Left renal cortex interstitium (tissue), 4 donors: Measurements from ENCODE around the gene PABPC1L. TPM values are rescaled to one million over a fixed set of nuclear protein-coding genes. Genes with fewer than 3 reads are reported as not detected.
"Not testable (repeated sequence)": the region's sequence is repeated elsewhere in the genome, so short reads cannot be mapped to it uniquely, and the experiment has no call there.

Experiments
- DNase-seq, 4 donors: peaks; one replicate each; pipeline ENCODE4 v3.0.0-alpha.2; 2013; ENCODE audit warnings: low read depth in 4 of 4, low spot score in 2 of 4, missing footprints in 1 of 4
- polyA plus RNA-seq, 4 donors: library from polyadenylated mRNA; unstranded; fragments of 120-200 nt; gene quantifications; one replicate each; pipeline ENCODE4 v1.2.1, GENCODE V29; 2013; ENCODE audit not compliant: insufficient read length in 4 of 4

The PABPC1L gene
- polyA plus RNA-seq = 100 to 1,000 TPM in 1 of 4 donors, 10 to 100 TPM in 3; 25.2 to 104 (median 49.4) TPM

DNA sequence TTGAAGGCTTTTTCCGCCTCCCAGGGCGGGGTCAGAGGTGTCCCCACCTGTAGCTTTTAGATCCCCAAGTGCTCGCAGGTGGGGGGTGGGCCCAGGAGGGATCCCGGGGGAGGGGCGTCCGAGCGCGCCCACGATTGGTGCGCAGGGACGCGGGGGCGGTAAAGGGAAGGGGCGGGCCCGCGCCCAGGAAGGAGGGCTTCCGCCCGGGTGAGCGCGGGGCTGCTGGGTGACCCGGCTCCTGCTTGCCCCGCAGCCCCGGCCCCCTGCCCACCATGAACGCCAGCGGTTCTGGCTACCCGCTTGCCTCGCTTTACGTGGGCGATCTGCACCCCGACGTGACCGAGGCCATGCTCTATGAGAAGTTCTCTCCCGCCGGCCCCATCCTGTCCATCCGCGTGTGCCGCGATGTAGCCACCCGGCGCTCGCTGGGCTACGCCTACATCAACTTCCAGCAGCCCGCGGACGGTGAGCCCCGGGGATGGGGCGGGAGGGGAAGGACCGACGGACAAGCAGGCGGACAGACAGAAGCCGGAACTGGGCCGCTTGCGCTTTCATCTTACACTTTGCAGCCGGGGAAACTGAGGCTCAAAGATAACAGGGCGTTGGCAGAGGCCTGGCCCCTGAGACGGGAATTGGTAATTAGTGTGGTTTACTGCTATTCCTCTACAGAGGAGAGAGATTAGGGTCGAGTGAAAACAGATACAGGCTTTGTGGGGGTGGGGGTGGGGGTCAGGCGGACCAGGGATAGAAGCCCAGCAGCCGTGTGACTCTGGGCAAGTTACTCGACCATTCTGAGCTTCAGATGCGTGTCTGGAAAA is at the start of gene PABPC1L:
TSS of gene PABPC1L (plus strand) at position 189 of the 818 bp plus-strand sequence. CDS start at position 273, 84 bp downstream.
- no peak for DNase-seq

GRCh38 chr20:44861531-44862006 is 48.3 kb upstream of the PABPC1L start:
- DNase-seq = no peak

GRCh38 chr20:44862286-44862685 is 47.6 kb upstream of the PABPC1L start:
- DNase-seq = no peak

- not testable (repeated sequence) for DNase-seq
These were observed 46.3 kb upstream of the PABPC1L start for GRCh38 chr20:44863365-44864084.

DNA sequence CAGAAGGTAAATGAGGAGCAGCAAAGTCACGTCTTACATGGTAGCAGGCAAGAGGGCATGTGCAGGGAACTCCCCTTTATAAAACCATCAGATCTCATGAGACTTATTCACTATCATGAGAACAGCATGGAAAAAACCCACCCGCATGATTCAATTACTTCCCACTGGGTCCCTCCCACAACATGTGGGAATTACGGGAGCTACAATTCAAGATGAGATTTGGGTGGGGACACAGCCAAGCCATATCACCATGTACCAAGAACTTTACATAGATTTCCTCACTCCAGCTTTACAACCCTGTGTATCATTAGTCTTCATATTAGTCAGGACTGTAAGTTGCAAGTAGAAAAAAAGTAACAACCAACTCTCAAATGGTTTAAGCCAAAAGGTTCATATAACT is 45.4 kb upstream of the PABPC1L start:
- DNase-seq = not testable (repeated sequence)

DNA sequence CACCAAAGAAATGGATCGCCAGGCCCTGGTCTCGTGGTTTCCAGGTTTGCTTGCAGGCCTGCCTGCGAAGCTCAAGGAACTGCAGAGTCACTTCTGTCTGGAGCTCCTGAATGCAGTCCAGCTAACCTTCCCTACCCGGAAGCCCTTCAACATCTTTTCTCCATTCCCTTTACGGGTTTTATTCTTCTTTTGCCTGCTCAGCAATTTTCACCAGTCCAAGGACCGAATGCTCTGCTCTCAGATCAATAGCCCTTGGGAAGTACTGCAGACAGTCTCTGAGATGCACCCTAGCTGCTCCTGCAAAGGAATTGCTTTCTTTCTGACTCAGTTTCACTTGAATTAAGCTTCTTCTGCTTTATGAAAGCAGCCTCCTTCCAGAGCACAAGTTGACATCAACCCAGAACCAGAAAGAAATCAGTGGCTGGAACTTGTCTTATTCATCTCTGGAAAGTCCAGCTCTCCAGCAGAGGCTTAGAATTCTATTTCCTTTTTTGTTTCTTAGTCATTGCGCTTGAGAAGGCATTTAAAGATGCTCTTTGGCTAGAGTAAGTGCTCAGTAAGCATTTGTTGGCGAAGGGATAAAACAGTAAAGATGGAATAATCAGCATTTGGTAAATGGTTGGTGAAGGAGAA is 43.0 kb upstream of the PABPC1L start:
- no peak for DNase-seq

DNA sequence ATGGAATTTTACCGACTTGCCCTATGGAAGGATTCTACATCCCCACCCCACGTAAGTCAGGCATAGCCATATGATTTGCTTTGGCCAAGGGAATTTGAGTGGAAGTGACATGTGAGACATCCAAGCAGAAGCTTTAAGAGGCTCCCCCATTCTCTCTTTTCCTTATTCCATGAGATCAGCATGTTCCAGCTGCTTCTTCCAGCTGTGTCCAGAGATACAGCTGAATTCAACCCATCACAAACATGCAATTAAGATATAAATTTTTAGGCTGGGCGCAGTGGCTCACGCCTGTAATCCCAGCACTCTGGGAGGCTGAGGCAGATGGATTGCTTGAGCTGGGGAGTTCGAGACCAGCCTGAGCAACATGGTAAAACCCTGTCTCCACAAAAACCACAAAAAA is 40.4 kb upstream of the PABPC1L start:
- DNase-seq = no peak

DNA sequence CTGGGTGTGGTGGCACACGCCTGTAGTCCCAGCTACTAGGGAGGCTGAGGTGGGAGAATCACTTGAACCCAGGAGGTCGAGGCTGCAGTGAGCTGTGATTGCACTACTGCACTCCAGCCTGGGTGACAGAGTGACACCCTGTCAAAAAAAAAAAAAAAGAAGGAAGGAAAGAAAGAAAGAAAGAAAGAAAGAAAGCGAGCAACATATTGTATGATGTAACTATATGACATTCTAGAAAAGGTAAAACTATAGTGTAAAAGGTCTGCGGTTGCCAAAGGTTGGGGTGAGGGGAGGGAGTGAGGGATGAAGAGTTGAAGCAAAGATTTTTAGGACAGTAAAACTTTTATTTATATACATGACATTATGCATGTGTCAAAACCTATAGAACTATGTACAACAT is 27.5 kb upstream of the PABPC1L start:
- DNase-seq = not testable (repeated sequence)

DNA sequence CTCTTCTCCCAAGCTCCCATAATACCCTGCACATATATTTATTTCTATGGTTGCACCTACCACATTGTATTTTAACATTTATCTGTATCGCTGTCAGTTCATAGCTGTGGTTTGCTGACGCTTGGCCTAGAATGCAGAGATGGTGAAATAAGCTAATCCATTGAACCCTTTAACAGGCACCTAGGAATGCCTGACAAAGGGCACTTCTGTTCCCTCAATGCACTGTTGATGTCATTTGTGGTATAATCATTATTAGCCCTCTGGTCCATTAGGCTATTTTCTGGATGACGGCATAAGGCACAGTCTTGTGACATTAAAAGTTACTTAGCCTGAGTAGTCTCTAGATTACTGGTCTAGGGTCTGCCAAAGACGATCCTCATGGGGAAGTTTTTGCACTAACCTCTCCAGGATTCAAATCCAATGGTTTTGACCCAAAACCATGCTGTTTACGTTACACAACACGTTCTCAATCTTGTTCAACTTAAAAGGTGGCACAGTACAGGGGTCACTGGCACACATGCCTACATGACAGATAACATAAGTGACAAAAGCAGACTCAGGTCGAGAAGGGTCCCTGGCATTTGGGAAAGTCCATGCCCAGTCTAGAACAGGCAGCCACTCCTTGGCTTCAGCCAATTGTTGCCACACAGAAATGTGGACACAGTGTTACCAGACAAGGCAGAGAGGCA is 26.5 kb upstream of the PABPC1L start:
- no peak for DNase-seq

DNA sequence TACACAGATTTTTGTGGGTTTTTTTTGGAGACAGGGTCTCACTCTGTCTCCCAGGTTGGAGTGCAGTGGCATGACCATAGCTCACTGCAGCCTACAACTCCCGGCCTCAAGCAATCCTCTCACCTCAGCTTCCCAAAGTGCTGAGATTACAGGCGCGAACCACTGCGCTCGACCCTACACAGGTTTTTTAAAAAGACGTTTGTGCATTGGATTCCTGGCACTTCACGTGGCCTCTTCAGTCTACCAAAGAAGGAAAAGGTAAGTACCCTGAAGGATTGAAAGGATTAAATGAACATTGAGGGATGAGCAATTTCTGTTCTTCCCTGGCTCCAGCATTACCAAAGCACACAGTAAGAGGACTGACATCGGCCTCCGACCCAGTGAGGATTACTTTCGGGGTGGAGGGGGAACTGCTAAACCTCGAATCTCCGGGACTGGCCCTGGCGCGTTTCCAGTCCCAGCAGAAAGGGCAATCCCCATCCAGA is 24.9 kb upstream of the PABPC1L start:
- DNase-seq = no peak

DNA sequence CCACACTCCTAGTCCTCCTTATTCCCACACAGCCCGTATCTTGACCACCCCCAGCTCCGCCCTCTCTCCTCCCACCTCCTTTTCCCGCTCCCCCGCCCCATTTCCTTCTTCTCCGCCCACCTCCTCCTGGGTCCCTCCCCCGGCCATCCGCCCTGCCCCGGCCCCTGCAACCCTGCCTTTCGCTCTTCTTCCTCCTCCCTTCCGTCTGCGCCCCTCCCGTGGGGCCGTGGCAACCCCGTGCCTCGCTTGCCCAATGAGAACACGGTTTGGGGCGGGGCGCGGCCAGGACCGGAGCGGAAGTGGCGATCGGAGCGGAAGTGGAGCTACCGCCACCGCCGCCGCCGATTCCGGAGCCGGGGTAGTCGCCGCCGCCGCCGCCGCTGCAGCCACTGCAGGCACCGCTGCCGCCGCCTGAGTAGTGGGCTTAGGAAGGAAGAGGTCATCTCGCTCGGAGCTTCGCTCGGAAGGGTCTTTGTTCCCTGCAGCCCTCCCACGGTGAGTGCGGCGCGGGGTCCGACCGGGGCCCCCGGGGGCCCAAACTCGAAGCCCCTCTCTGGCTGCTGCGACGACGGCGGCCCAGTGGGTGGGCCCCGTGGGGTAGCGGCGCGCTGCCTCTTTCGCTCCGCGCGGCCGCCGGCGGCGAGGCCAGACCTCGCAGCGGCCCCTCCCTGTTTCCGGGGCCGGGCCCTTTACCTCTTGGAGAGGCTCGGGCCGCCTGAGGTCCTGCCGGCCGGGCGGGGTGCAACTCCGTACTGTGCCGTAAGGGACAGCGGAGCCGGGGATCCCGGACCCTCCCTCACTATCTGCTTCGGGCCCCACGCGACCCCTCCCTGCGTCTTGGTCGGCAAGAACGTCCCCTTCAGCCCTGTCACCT is 24.2 kb upstream of the PABPC1L start, which contains the start of gene YWHAB:
TSS of gene YWHAB (plus strand) at position 314 of the 874 bp plus-strand sequence. CDS start 15,829 bp downstream, outside the sequence.
- DNase-seq = peak; percentile 79 to 97 (median 96)

DNA sequence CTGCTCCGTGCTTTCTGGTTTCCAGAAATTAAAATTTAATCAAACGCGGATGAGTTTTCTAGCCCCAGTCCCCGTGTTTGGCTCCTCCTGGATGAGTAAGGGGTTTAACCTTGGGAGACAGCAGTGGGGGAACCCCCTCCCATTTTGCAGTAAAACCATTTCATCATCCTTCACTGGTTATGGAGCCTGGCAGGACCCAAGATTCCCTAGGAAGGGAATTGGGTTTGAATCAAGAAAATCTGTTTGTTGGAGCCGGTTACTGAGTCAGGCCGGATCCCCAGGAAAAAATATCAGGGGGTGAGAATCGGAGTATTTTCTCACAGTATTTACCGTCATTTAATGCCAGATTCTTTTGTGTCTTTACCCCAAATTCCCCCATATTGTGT is 23.6 kb upstream of the PABPC1L start:
- DNase-seq = no peak

GRCh38 chr20:44886828-44887227 is 23.0 kb upstream of the PABPC1L start:
- DNase-seq = no peak

GRCh38 chr20:44887466-44887865 is 22.4 kb upstream of the PABPC1L start:
- DNase-seq = no peak

GRCh38 chr20:44888226-44889103 is 21.4 kb upstream of the PABPC1L start:
- no peak for DNase-seq

GRCh38 chr20:44891826-44892225 is 18.0 kb upstream of the PABPC1L start:
- no peak for DNase-seq

- DNase-seq = no peak
These were observed 14.9 kb upstream of the PABPC1L start for GRCh38 chr20:44894959-44895358.

DNA sequence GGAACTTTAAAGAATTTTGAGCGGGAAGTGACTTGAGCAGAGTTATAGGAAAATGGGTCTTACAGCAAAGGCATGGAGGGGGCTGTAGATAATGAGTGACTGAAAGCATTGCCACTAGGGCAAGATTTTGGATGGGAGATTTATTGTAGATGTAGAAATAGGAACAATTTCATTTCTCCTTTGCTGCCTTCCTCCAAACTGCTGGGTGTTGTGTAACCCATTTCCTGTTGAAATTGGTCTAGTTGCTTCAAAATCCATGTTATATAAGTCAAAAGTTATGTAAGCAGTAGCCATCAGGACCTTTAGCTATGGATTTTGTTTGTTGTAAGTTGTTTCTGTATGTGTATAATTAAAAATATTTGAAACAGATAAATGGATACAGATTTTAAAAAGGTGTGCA is 13.3 kb upstream of the PABPC1L start:
- DNase-seq = no peak
